B cell (primary cell): ENCODE measurements around the gene RPUSD2. TPM values are rescaled to one million over a fixed set of nuclear protein-coding genes. Genes with fewer than 3 reads are reported as not detected.

ENCODE experiments used
- ATAC-seq: fragments of 200-7000 bp; cut with Tn5 transposase; one replicate; pipeline ENCODE4 v1.10.0; 2021; ENCODE audit warnings: low read depth, mild to moderate bottlenecking, moderate number of reproducible peaks, moderate library complexity
- CTCF ChIA-PET: fragments of 350-600 bp; sonication (Branson Sonifier 250); formaldehyde crosslinking; loops from one replicate; lab custom pipeline; 2021; ENCODE audit warnings: antibody characterized with exemption, inconsistent platforms; lab: Charles Lee
- POLR2A ChIA-PET: fragments of 350-600 bp; sonication (Branson Sonifier 250); formaldehyde crosslinking; loops from one replicate; lab custom pipeline; 2021; ENCODE audit warnings: antibody characterized with exemption; lab: Charles Lee
- DNase-seq: peaks from one replicate; pipeline ENCODE4 v3.0.0; 2013
- H2AFZ ChIP-seq: 2 replicates; pipeline ENCODE4 v1.6.1; 2012; ENCODE audit warnings: mild to moderate bottlenecking, low read depth, low read length; ENCODE audit not compliant: insufficient read depth, poor library complexity, severe bottlenecking
- H3K27ac ChIP-seq, 2 donors: 1 replicate in 1 of 2; 2 replicates in 1 of 2; pipeline ENCODE4 v1.5.1; 2012 to 2013; ENCODE audit warnings: low read length in 2 of 2, mild to moderate bottlenecking in 2 of 2, moderate library complexity in 1 of 2
- H3K27me3 ChIP-seq, 4 experiments: fragments of 200-600 bp in 1 of 4; sonication (generic) in 1 of 4; replicated peaks in 1 of 4; 1 replicate in 2 of 4; 2 replicates in 2 of 4; pipeline versions ENCODE4 v1.6.1 to v1.7.0; 2013 to 2016; ENCODE audit warnings: low read length in 3 of 4, mild to moderate bottlenecking in 2 of 4, mixed read lengths in 1 of 4, moderate library complexity in 1 of 4; ENCODE audit not compliant: insufficient read depth in 4 of 4, control insufficient read depth in 3 of 4; ENCODE audit errors: control extremely low read depth in 1 of 4
- H3K36me3 ChIP-seq, 2 experiments: replicated peaks in 1 of 2; 1 replicate in 1 of 2; 2 replicates in 1 of 2; pipeline versions ENCODE4 v1.6.1 to v1.7.1; 2013; ENCODE audit warnings: low read length in 1 of 2; ENCODE audit not compliant: insufficient read depth in 2 of 2, control insufficient read depth in 1 of 2; ENCODE audit errors: control extremely low read depth in 1 of 2, extremely low read depth in 1 of 2
- H3K4me1 ChIP-seq, 2 donors: fragments of 200-600 bp in 1 of 2; sonication (generic) in 1 of 2; 1 replicate in 1 of 2; 2 replicates in 1 of 2; pipeline versions ENCODE4 v1.5.1 to v1.6.1; 2013 to 2017; ENCODE audit warnings: low read length in 2 of 2; ENCODE audit not compliant: control insufficient read depth in 2 of 2, insufficient read depth in 2 of 2
- H3K4me2 ChIP-seq: replicated peaks from 2 replicates; pipeline ENCODE3; 2012; ENCODE audit warnings: mild to moderate bottlenecking, low read depth, low read length; ENCODE audit not compliant: poor library complexity, severe bottlenecking
- H3K4me3 ChIP-seq, 5 experiments: fragments of 200-600 bp in 1 of 5; sonication (generic) in 1 of 5; 1 replicate in 3 of 5; 2 replicates in 2 of 5; pipeline versions ENCODE4 v1.5.1 to v1.7.0; 2011 to 2016; ENCODE audit warnings: low read length in 4 of 5, mild to moderate bottlenecking in 4 of 5, low read depth in 2 of 5, control low read depth in 1 of 5, moderate library complexity in 1 of 5; ENCODE audit not compliant: insufficient read depth in 1 of 5; ENCODE audit errors: control extremely low read depth in 1 of 5, extremely low read depth in 1 of 5
- H3K79me2 ChIP-seq: fragments of 200-600 bp; sonication (generic); one replicate; pipeline ENCODE4 v1.6.0; 2016; ENCODE audit warnings: low read length; ENCODE audit not compliant: control insufficient read depth, insufficient read depth
- H3K9ac ChIP-seq: fragments of 200-600 bp; sonication (generic); 2 replicates; pipeline ENCODE4 v1.6.1; 2017; ENCODE audit warnings: mild to moderate bottlenecking, low read length, moderate library complexity
- H3K9me3 ChIP-seq, 3 donors: one replicate each; pipeline versions ENCODE4 v1.6.1 to v1.7.1; 2013; ENCODE audit warnings: low read length in 2 of 3; ENCODE audit not compliant: control insufficient read depth in 2 of 3, insufficient read depth in 1 of 3; ENCODE audit errors: control extremely low read depth in 1 of 3
- H4K20me1 ChIP-seq: 2 replicates; pipeline ENCODE4 v1.6.0; 2012; ENCODE audit warnings: mild to moderate bottlenecking, low read length; ENCODE audit not compliant: insufficient read depth, control insufficient read depth, poor library complexity, severe bottlenecking
- H3K27ac Mint-ChIP-seq: one replicate; pipeline ENCODE4 v1.8.0; 2021; ENCODE audit warnings: mixed read lengths
- H3K27me3 Mint-ChIP-seq: one replicate; pipeline ENCODE4 v1.8.0; 2021; ENCODE audit warnings: mixed read lengths
- H3K4me1 Mint-ChIP-seq: one replicate; pipeline ENCODE4 v1.8.0; 2021; ENCODE audit warnings: mixed read lengths
- H3K4me3 Mint-ChIP-seq: one replicate; pipeline ENCODE4 v1.8.0; 2021; ENCODE audit warnings: mixed read lengths
- H3K9me3 Mint-ChIP-seq: one replicate; pipeline ENCODE4 v1.8.0; 2022; ENCODE audit warnings: mixed read lengths; ENCODE audit not compliant: insufficient read depth
- EZH2 ChIP-seq: IDR thresholded peaks from 2 replicates; pipeline ENCODE4 v1.6.1; 2012; ENCODE audit warnings: borderline replicate concordance, low read depth, mild to moderate bottlenecking, moderate library complexity, low read length; ENCODE audit not compliant: insufficient read depth, poor library complexity, severe bottlenecking
- WGBS: methylation state at CpG from one replicate; pipeline ENCODE4 v1.1.5; 2013; ENCODE audit warnings: missing lambda C conversion rate; ENCODE audit not compliant: insufficient coverage; 5-methylcytosine and 5-hydroxymethylcytosine counted together
- intact Hi-C: fragments of 100-400 bp; cut with micrococcal nuclease; formaldehyde crosslinking; loops from one replicate; pipeline ENCODE4 v1.10.0; 2022
- polyA plus RNA-seq: library from polyadenylated mRNA; depleted of rRNA; stranded (reverse); fragments of >200 nt; gene quantifications from 2 replicates; pipeline ENCODE4 v1.2.3, GENCODE V29; 2012
- total RNA-seq, 2 donors: library from RNA; stranded (reverse); fragments of 120-200 nt in 1 of 2; gene quantifications; 1 replicate in 1 of 2; 2 replicates in 1 of 2; pipeline versions ENCODE4 v1.2.3 to v1.2.4, GENCODE V29; 2013 to 2022
- TF ChIP-seq, protein P1 (sequence below): fragments of 200-600 bp; IDR thresholded peaks from one replicate; pipeline ENCODE4 v1.8.0; 2022; ENCODE audit warnings: antibody characterized with exemption, mild to moderate bottlenecking

Gene RPUSD2
- total and polyA plus RNA-seq, 2 donors (not counting 1 experiment from before 2014, with no cell fraction given), result 9.8 to 21.1 TPM

DNA sequence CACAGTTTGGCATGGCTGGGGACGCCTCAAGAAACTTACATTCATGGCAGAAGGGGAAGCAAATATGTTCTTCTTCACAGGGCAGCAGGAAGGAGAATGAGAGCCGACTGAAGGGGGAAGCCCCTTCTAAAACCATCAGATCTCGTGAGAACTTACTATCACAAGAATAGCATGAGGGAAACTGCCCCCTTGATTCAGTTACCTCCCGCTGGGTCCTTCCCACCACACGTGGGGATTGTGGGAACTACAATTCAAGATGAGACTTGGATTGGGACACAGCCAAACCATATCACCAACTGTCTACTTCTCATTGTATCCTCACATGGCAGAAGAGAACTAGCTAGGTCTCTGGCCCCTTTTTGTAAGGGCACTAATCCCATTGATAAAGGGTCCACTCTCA lies 34.7 kb upstream of the RPUSD2 start:
- Histone ChIP-seq H3K9me3 (peaks cover 0 to 10% (median 0%) of the 10 kb centered on the region in 3 donors), H3K4me2 (no peak overlapping the region), H3K9ac (no peak overlapping the region), H4K20me1 (no peaks in the 10 kb centered on the region), H2AFZ (no peak overlapping the region), H3K79me2 (no peaks in the 10 kb centered on the region), H3K36me3 (peaks cover 0 to 23% of the 10 kb centered on the region in 2 experiments), H3K4me1 (peaks cover 8 to 11% of the 10 kb centered on the region in 2 donors), H3K4me3 (no peak overlapping the region), H3K27ac (peak overlapping the region in 1 of 2 donors; percentile 20), H3K27me3 (no peaks in the 10 kb centered on the region)
- ChIA-PET CTCF (no interaction called here), POLR2A (no interaction called here)
- intact Hi-C loops, result no loop called here
- DNase-seq, result no peak
- Mint-ChIP-seq H3K27me3 (no peaks in the 10 kb centered on the region), H3K27ac (no peak overlapping the region), H3K9me3 (peaks cover 6% of the 10 kb centered on the region), H3K4me3 (no peak overlapping the region), H3K4me1 (peaks cover 14% of the 10 kb centered on the region)
- ATAC-seq, result no peak
- no peak for TF ChIP-seq EZH2
- TF ChIP-seq, protein P1, sequence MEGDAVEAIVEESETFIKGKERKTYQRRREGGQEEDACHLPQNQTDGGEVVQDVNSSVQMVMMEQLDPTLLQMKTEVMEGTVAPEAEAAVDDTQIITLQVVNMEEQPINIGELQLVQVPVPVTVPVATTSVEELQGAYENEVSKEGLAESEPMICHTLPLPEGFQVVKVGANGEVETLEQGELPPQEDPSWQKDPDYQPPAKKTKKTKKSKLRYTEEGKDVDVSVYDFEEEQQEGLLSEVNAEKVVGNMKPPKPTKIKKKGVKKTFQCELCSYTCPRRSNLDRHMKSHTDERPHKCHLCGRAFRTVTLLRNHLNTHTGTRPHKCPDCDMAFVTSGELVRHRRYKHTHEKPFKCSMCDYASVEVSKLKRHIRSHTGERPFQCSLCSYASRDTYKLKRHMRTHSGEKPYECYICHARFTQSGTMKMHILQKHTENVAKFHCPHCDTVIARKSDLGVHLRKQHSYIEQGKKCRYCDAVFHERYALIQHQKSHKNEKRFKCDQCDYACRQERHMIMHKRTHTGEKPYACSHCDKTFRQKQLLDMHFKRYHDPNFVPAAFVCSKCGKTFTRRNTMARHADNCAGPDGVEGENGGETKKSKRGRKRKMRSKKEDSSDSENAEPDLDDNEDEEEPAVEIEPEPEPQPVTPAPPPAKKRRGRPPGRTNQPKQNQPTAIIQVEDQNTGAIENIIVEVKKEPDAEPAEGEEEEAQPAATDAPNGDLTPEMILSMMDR, result no peak
- WGBS, result 60% methylated on average over 1 of the region's 5 CpGs

DNA sequence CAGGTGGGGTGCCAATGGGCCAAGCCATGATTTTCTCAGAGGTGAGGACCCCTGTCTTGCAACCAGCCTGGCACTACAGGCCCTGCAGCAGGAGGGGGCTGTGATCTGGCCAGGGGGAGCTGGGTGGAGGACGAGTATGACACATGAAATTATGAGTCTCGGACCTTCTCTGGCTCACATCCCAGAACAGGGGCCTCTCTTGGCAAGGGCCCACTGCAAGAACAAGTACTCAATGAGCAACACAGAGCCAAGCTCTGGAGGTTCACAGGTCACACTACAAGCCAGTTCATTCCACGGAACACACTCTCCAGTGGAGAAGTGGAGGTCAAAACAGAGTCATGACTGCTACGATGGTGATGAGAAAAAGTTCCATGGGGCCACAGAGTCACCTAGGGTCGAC lies 32.6 kb upstream of the RPUSD2 start:
- Mint-ChIP-seq H3K4me3 (no peak overlapping the region), H3K27me3 (no peaks in the 10 kb centered on the region), H3K4me1 (peaks cover 17% of the 10 kb centered on the region), H3K27ac (no peak overlapping the region), H3K9me3 (peaks cover 6% of the 10 kb centered on the region)
- H3K4me1 ChIP-seq, result peaks cover 8 to 11% of the 10 kb centered on the region in 2 donors
- ChIA-PET POLR2A (interaction anchor here (1.2 kb wide), 1 partner anchor 16 kb away, joined by 3 read pairs; no protein-coding TSS in a partner anchor), CTCF (interaction anchor here (0.9 to 1.3 kb wide), 3 partner anchors 53 to 241 kb away, joined by 3 to 4 read pairs (median 3); partner anchors contain the start of gene KNL1)
- no peak for DNase-seq
- 98% methylated on average over 5 of the region's 5 CpGs for WGBS
- TF ChIP-seq, protein P1, result no peak
- no peak for TF ChIP-seq EZH2
- H2AFZ ChIP-seq, result no peak overlapping the region
- peaks cover 11% of the 10 kb centered on the region for H3K79me2 ChIP-seq
- no peak overlapping the region for H3K4me2 ChIP-seq
- no peak overlapping the region for H3K9ac ChIP-seq
- intact Hi-C loops, result no loop called here
- H3K27ac ChIP-seq, result no peak overlapping the region
- H4K20me1 ChIP-seq, result no peaks in the 10 kb centered on the region
- no peaks in the 10 kb centered on the region for H3K27me3 ChIP-seq
- H3K9me3 ChIP-seq, result peaks cover 0 to 10% (median 0%) of the 10 kb centered on the region in 3 donors
- ATAC-seq, result no peak
- no peak overlapping the region for H3K4me3 ChIP-seq
- peaks cover 0 to 28% of the 10 kb centered on the region in 2 experiments for H3K36me3 ChIP-seq
